Mucosa of rectum (tissue), 2 donors: Measurements from ENCODE around the gene RUNDC1.
A peak's percentile ranks its signal among the peaks of the same experiment; 100 is the strongest.

Experiments used
- H3K27ac ChIP-seq, 2 donors: one replicate each; pipeline ENCODE4 v1.7.0; 2013; ENCODE audit warnings: inconsistent platforms in 2 of 2, low read depth in 2 of 2, low read length in 2 of 2
- H3K27me3 ChIP-seq, 2 donors: one replicate each; pipeline ENCODE4 v1.7.0; 2013; ENCODE audit warnings: low read length in 2 of 2; ENCODE audit not compliant: control insufficient read depth in 2 of 2, insufficient read depth in 2 of 2
- H3K36me3 ChIP-seq, 2 donors: one replicate each; pipeline ENCODE4 v1.7.0; 2013; ENCODE audit warnings: low read length in 2 of 2; ENCODE audit not compliant: control insufficient read depth in 2 of 2, insufficient read depth in 2 of 2
- H3K4me1 ChIP-seq, 2 donors: one replicate each; pipeline ENCODE4 v1.7.0; 2013; ENCODE audit warnings: low read length in 2 of 2, mild to moderate bottlenecking in 1 of 2; ENCODE audit not compliant: control insufficient read depth in 2 of 2, insufficient read depth in 2 of 2
- H3K4me3 ChIP-seq, 2 donors: one replicate each; pipeline ENCODE4 v1.7.0; 2013; ENCODE audit warnings: low read length in 2 of 2
- H3K9ac ChIP-seq, 2 donors: one replicate each; pipeline ENCODE4 v1.7.0; 2013; ENCODE audit warnings: low read length in 2 of 2, low read depth in 1 of 2, mild to moderate bottlenecking in 1 of 2
- H3K9me3 ChIP-seq, 2 donors: one replicate each; pipeline ENCODE4 v1.7.0; 2013; ENCODE audit warnings: low read length in 2 of 2; ENCODE audit not compliant: control insufficient read depth in 2 of 2
- donor health status: healthy.
- donor health status: Normal muscosa, but diverticular disease.

RUNDC1 gene

DNA sequence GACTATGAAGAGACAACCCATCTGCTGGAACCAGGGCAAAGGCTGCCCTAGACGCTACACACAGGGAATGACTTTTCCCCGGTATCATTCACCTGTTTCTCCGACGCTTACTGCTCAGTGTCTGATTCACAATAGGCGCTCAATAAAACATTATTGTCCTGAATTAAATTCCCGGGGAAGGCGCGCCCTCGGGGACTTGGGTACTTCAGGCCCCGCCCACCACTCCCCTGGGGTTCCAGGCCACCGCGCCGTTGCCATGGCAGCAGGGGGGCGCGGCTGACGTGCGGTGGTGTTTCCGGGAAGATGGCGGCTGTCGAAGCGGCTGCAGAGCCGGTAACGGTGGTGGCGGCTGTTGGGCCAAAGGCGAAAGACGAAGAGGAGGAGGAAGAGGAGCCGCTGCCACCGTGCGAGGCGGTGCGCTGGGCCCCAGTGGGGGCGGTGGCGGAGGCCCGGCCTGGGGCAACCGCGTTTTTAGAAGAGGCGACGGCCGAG, at the start of gene RUNDC1:
Gene RUNDC1 (plus strand): TSS at position 292 of the 492 bp plus-strand sequence. CDS start 12 bp downstream, at position 304.
- peak within 1 kb of the TSS; percentile 89 to 90 for H3K27ac ChIP-seq
- H3K4me3 ChIP-seq: peak within 1 kb of the TSS; percentile 93 to 94
- H3K4me1 ChIP-seq: peaks cover 26 to 27% of the 10 kb centered on the region in 2 donors
- H3K9me3 ChIP-seq: no peaks in the 10 kb centered on the region
- no peaks in the 10 kb centered on the region for H3K27me3 ChIP-seq
- peak within 1 kb of the TSS; percentile 82 to 89 for H3K9ac ChIP-seq
- H3K36me3 ChIP-seq: peaks cover 0 to 8% of the 10 kb centered on the region in 2 donors

DNA sequence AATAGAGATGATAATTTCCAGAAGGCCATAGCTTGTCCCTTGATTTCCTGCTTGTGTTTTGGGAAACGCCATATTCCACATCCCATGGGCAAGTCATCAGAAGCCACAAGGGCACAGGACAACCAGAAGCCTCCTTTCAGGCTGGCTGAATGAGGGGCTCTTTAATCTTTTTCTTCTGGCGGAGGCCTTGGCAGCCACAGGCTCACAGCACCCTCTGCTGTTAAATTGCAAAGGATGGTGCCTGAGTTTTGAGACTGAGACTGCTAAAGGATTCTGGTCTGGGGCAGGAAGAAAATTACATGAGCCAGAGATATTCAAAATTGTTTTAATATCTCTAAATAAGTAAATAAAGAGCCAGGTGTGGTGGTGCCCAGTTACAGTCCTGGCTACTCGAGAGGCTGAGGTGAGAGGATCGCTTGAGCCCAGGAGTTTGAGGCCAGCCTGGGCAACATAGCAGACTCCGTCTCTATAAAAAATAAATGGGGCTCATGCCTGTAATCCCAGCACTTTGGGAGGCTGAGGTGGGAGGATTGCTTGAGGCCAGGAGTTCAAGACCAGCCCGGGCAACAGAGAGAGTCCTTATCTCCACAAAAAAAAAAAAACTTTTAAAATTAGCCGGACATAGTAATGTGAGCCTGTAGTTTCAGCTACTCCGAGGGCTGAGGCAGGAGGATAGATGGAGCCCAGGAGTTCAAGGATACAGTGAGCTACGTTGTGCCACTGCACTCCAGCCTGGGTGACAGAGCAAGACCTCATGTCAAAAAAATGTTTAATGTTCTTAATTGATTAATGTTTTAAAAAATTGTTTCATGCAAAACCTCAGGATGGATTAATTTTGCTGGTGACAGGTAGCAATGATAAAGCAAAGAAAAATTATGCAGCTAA, 42.4 kb upstream of the RUNDC1 start:
- no peaks in the 10 kb centered on the region for H3K4me1 ChIP-seq
- H3K27me3 ChIP-seq: peaks cover 7 to 11% of the 10 kb centered on the region in 2 donors
- no peaks in the 10 kb centered on the region for H3K9me3 ChIP-seq
- no peak overlapping the region for H3K4me3 ChIP-seq
- H3K27ac ChIP-seq: no peak overlapping the region
- no peaks in the 10 kb centered on the region for H3K36me3 ChIP-seq
- no peak overlapping the region for H3K9ac ChIP-seq

DNA sequence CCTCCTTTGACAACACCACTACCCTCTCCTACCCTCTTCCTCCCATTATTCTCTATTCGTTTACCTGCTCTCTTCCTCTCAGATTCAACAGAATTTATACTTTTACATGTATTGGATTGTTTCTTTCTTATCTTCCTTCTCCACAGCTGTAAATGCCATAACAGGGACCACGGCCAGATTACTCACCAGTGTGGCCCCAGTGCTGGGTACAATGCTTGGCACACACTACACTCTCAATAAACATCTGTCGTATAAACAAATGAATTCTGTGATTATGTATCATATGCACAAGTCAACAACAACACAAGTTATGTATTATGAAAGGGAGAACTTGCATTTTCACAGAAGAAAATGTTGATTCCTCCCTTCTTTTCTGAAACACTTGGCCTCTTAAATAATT, 36.2 kb upstream of the RUNDC1 start:
- Histone ChIP-seq H3K27me3 (peaks cover 0 to 2% of the 10 kb centered on the region in 2 donors), H3K4me1 (no peaks in the 10 kb centered on the region), H3K9me3 (no peaks in the 10 kb centered on the region), H3K27ac (no peak overlapping the region), H3K9ac (no peak overlapping the region), H3K4me3 (no peak overlapping the region), H3K36me3 (peaks cover 0 to 5% of the 10 kb centered on the region in 2 donors)

DNA sequence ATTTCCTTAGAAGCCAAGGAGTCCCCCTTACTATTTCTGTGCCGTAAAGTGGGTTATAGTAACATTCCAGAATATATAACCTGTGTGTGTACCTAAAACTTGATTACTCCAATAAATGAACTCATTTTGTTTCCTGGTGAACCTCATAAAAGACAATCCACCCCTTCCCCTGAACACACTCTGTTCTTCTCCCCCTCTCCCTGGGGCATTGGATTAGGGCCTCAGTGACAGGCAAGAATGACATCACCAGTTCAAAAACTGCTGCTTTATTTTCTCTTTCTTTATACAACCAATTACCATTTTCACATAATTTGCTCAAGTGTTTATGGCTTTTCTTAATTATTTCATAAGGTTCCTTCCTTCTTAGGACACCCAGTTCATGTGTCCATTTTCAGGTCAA, 33.6 kb upstream of the RUNDC1 start:
- Histone ChIP-seq H3K4me3 (no peak overlapping the region), H3K4me1 (no peaks in the 10 kb centered on the region), H3K27ac (no peak overlapping the region), H3K9me3 (no peaks in the 10 kb centered on the region), H3K36me3 (peaks cover 7 to 24% of the 10 kb centered on the region in 2 donors), H3K27me3 (no peaks in the 10 kb centered on the region), H3K9ac (no peak overlapping the region)

DNA sequence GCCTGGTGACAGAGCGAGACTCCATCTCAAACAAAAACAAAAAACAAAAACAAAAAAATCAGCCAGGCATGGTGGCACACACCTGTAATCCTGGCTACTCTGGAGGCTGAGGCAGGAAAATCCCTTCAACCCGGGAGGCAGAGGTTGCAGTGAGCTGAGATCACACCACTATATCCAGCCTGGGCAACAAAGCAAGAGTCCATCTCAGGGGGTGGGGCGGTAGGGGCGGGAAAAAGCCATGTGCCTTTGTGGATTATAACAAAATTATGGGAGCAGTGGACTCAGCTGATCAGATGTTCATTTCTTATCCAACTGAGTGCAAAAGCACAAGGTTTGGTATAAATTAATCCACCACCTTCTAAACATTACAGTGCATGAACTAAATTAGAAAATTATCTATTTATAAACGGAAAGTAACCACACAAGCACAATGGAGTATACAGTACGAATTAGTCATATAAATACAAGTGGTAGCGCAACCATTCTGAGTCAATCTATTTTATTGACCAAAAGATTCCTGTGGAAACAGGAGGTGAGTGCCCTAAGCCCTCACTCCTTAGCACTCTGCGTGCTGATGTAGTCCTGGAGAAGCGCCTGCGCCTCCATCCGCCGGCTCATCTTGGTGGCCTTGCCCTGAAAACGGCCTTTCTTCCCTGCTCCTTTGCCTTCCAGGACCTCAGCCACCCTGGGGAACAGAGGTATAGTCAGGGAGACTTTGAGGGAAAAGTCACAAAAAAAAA, 30.2 kb upstream of the RUNDC1 start:
- no peak overlapping the region for H3K4me3 ChIP-seq
- H3K27me3 ChIP-seq: no peaks in the 10 kb centered on the region
- peaks cover 26 to 47% of the 10 kb centered on the region in 2 donors for H3K36me3 ChIP-seq
- no peak overlapping the region for H3K27ac ChIP-seq
- H3K9ac ChIP-seq: no peak overlapping the region
- no peaks in the 10 kb centered on the region for H3K4me1 ChIP-seq
- no peaks in the 10 kb centered on the region for H3K9me3 ChIP-seq

DNA sequence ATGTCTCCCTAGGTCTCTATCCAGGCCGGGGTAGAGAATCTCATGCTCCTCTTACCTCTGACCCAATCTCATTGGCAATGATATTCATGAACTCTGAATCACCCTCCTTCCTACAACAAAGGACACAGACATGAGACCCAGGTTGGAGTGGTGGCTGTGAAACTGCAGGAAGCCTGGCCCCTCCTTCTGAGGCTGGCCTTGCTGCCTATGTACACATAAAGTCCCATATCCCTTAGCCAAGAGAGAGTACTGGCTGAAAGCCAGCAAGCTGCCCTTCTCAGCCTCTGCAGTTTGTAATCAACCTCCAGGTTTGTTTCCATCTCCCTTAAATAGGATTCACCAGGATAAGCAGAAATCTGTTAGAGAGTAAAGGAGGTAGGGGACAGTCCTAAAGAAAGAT, 26.7 kb upstream of the RUNDC1 start:
- Histone ChIP-seq H3K36me3 (peaks cover 45 to 67% of the 10 kb centered on the region in 2 donors), H3K9me3 (no peaks in the 10 kb centered on the region), H3K27me3 (no peaks in the 10 kb centered on the region), H3K4me1 (no peaks in the 10 kb centered on the region), H3K4me3 (no peak overlapping the region), H3K27ac (no peak overlapping the region), H3K9ac (no peak overlapping the region)

DNA sequence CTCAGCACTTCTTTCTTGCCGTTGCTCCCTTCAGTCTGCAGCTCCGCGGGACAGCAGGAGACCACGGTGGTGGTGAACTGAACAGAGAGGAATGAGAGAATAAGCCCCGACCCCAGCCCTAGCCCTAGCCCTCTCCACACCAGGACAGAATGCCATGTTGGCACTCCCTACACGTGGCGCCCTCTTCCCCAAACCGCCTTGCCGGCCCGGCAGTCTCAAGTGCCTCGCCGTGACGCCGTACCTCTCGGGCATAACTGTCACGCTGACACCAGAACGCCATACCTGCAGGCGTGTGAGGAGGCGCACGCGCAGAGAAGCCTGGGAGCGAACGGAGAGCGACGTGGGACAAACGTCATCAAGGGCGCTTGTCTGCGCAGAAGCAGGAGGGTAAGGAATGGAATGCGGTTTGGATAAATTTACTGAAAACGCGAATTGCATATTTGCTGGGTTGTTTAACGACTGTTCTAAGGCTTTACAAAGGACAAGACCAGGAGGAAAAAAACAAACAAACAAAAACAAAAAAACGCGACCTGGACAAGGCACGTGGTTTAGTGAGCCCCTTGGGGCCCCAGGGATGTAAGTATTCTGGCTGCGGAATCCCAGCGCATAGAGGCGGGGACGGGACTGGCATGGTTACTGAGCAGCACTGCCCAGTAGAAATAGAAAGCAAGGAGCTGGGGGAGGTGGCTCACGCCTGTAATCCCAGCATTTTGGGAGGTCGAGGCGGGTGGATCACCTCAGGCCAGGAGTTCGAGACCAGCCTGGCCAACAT, 16.0 kb upstream of the RUNDC1 start, which contains the start of gene AARSD1:
Gene AARSD1 (minus strand): TSS at position 294 of the 772 bp plus-strand sequence. CDS start 14 bp downstream, at position 280.
- Histone ChIP-seq H3K27me3 (no peaks in the 10 kb centered on the region), H3K27ac (peak within 1 kb of the TSS; percentile 72 to 81), H3K36me3 (peaks cover 16 to 21% of the 10 kb centered on the region in 2 donors), H3K4me1 (peaks cover 5 to 6% of the 10 kb centered on the region in 2 donors), H3K4me3 (peak within 1 kb of the TSS; percentile 83 to 95), H3K9me3 (no peaks in the 10 kb centered on the region), H3K9ac (peak within 1 kb of the TSS; percentile 70 to 87)

DNA sequence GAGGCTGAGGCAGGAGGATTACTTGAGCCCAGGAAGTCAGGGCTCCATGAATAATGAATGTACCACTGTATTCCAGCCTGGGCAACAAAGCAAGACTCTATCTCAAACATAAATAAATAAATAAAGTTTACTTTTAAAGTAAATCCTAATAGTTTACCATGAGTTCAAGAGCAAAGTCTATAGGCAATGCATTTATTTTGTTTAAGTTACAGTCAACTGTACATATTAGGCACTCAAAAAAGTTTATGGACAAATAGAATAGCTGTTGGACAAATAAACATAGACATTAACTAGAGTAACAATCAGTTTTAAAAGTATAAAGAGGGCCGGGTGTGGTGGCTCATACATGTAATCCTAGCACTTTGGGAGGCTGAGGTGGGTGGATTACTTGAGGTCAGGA, 12.4 kb upstream of the RUNDC1 start:
- no peak overlapping the region for H3K9ac ChIP-seq
- no peaks in the 10 kb centered on the region for H3K27me3 ChIP-seq
- no peak overlapping the region for H3K4me3 ChIP-seq
- H3K36me3 ChIP-seq: peaks cover 0 to 2% of the 10 kb centered on the region in 2 donors
- no peak overlapping the region for H3K27ac ChIP-seq
- H3K9me3 ChIP-seq: no peaks in the 10 kb centered on the region
- H3K4me1 ChIP-seq: peaks cover 5 to 6% of the 10 kb centered on the region in 2 donors

DNA sequence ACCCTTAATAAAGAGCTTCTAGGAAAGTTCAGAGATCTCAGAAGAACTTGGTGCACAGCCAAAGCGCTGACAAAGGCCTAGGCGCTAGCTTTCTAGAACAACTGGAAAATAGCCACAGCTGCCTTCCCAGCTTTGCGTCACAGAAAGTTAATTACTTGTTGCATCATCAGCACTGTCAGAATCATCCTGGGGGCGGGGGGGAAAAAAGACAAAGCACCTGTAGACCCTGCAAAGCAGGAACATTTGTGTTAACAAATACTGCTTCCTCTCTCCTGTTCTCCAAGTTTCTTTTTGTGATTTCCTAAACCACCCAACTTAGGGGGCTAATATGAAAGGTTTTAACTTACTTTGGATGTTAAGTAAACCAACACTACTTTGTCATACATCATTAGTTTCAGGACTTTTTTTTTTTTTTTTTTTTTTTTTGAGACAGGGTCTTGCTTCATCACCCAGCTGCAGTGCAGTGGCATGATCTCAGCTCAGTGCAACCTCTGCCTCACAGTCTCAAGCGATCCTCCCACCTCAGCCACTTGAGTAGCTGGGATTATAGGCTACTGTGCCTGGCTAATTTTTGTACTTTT, 11.3 kb upstream of the RUNDC1 start:
- Histone ChIP-seq H3K9ac (no peak overlapping the region), H3K27ac (no peak overlapping the region), H3K4me3 (no peak overlapping the region), H3K27me3 (no peaks in the 10 kb centered on the region), H3K36me3 (peaks cover 0 to 1% of the 10 kb centered on the region in 2 donors), H3K4me1 (no peaks in the 10 kb centered on the region), H3K9me3 (no peaks in the 10 kb centered on the region)
